T-cell (primary cell): ENCODE measurements around the gene OST4. TPM values are rescaled to one million over a fixed set of nuclear protein-coding genes. Genes with fewer than 3 reads are reported as not detected.

ENCODE experiments used
- ATAC-seq, 4 experiments: fragments of 200-7000 bp in 3 of 4; fragments of 150-1000 bp in 1 of 4; cut with Tn5 transposase; replicated peaks in 1 of 4; 1 replicate in 3 of 4; 2 replicates in 1 of 4; pipeline ENCODE4 v1.10.0; 2021; ENCODE audit warnings: moderate library complexity in 3 of 4, mild to moderate bottlenecking in 2 of 4, moderate number of reproducible peaks in 1 of 4
- CTCF ChIA-PET, 2 donors: fragments of 300-600 bp; sonication (Branson Sonifier 250); formaldehyde crosslinking; loops; one replicate each; lab custom pipeline; 2022; ENCODE audit warnings: antibody characterized with exemption in 2 of 2; lab: Charles Lee
- POLR2A ChIA-PET, 2 donors: fragments of 300-600 bp; sonication (Branson Sonifier 250); formaldehyde crosslinking; loops; one replicate each; lab custom pipeline; 2022; ENCODE audit warnings: antibody characterized with exemption in 2 of 2; lab: Charles Lee
- DNase-seq, 35 experiments: peaks; one replicate each; pipeline versions ENCODE4 v3.0.0 to v3.0.0-alpha.2; 2013 to 2023
- H3K27ac ChIP-seq: one replicate; pipeline ENCODE4 v1.5.1; 2013; ENCODE audit warnings: low read length
- H3K27me3 ChIP-seq, 2 experiments: replicated peaks in 1 of 2; 1 replicate in 1 of 2; 2 replicates in 1 of 2; pipeline versions ENCODE4 v1.6.1 to v1.7.0; 2013; ENCODE audit warnings: low read length in 1 of 2, mixed read lengths in 1 of 2; ENCODE audit not compliant: control insufficient read depth in 2 of 2, insufficient read depth in 2 of 2; ENCODE audit errors: extremely low read depth in 1 of 2
- H3K36me3 ChIP-seq, 2 donors: 1 replicate in 1 of 2; 2 replicates in 1 of 2; pipeline versions ENCODE4 v1.6.1 to v1.7.0; 2013; ENCODE audit warnings: low read length in 1 of 2; ENCODE audit not compliant: control insufficient read depth in 2 of 2, insufficient read depth in 1 of 2; ENCODE audit errors: extremely low read depth in 1 of 2
- H3K4me1 ChIP-seq, 2 experiments: 1 replicate in 1 of 2; 2 replicates in 1 of 2; pipeline versions ENCODE4 v1.6.1 to v1.7.0; 2013; ENCODE audit warnings: low read length in 2 of 2, mixed read lengths in 1 of 2; ENCODE audit not compliant: insufficient read depth in 2 of 2, control insufficient read depth in 1 of 2; ENCODE audit errors: extremely low read depth in 1 of 2
- H3K4me3 ChIP-seq, 2 donors: 1 replicate in 1 of 2; 2 replicates in 1 of 2; pipeline versions ENCODE4 v1.5.1 to v1.7.0; 2013; ENCODE audit warnings: mild to moderate bottlenecking in 2 of 2, low read length in 1 of 2, moderate library complexity in 1 of 2; ENCODE audit not compliant: control insufficient read depth in 1 of 2; ENCODE audit errors: extremely low read depth in 1 of 2
- H3K9me3 ChIP-seq: 2 replicates; pipeline ENCODE4 v1.7.0; 2013
- H3K27ac Mint-ChIP-seq, 2 donors: one replicate each; pipeline ENCODE4 v1.8.0; 2020 to 2021; ENCODE audit warnings: mild to moderate bottlenecking in 2 of 2, mixed read lengths in 2 of 2
- H3K27me3 Mint-ChIP-seq, 2 donors: one replicate each; pipeline ENCODE4 v1.8.0; 2021 to 2022; ENCODE audit warnings: mixed read lengths in 2 of 2
- H3K36me3 Mint-ChIP-seq: one replicate; pipeline ENCODE4 v1.8.0; 2021; ENCODE audit warnings: mixed read lengths
- H3K4me1 Mint-ChIP-seq, 3 donors: one replicate each; pipeline ENCODE4 v1.8.0; 2020 to 2022; ENCODE audit warnings: mixed read lengths in 3 of 3, mild to moderate bottlenecking in 1 of 3
- H3K4me3 Mint-ChIP-seq, 3 donors: one replicate each; pipeline ENCODE4 v1.8.0; 2020 to 2022; ENCODE audit warnings: mild to moderate bottlenecking in 3 of 3, mixed read lengths in 3 of 3, moderate library complexity in 3 of 3
- H3K9me3 Mint-ChIP-seq, 3 donors: one replicate each; pipeline ENCODE4 v1.8.0; 2020 to 2022; ENCODE audit warnings: mixed read lengths in 3 of 3
- WGBS: methylation state at CpG from one replicate; pipeline ENCODE4 v1.1.5; 2013; ENCODE audit warnings: missing lambda C conversion rate; ENCODE audit not compliant: insufficient coverage; 5-methylcytosine and 5-hydroxymethylcytosine counted together
- total RNA-seq, 35 experiments: library from RNA in 6 of 35; stranded (reverse) in 6 of 35; fragments of 120-200 nt in 1 of 35; gene quantifications; one replicate each; pipeline versions ENCODE4 v1.2.1 to v1.2.4 and lab custom pipeline; 2013 to 2026

OST4 gene
- total RNA-seq, 5 donors from 2014 or later (not counting 1 experiment from before 2014, with no cell fraction given), result 217 to 292 (median 236) TPM

DNA sequence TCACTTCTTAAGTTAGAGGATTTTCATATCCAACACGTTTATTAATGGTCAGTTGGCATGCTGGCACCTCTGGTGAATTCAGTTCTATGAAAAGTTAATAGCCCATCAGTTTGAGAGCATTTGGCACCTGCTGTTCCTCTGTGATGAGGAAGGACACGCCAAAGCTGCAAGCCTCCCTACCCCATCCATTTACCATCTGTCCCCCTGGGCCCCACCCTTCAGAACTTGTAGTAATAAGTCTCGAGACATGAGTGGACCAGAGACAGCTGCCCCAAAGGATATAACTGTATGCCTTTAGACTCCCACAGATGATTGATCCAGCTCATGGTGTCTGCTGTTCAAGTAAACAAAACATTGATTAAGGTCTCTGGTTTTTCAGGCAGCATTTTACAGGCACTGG is 6.3 kb downstream of the OST4 start:
- DNase-seq, result no peak
- peaks cover 37 to 51% (median 48%) of the 10 kb centered on the region in 3 donors for H3K4me1 Mint-ChIP-seq
- H3K36me3 Mint-ChIP-seq, result peaks cover 21% of the 10 kb centered on the region
- Histone ChIP-seq H3K36me3 (peaks cover 9 to 31% of the 10 kb centered on the region in 2 donors), H3K4me3 (no peak overlapping the region), H3K27ac (no peak overlapping the region), H3K9me3 (no peaks in the 10 kb centered on the region), H3K27me3 (no peaks in the 10 kb centered on the region), H3K4me1 (peaks cover 4 to 17% of the 10 kb centered on the region in 2 experiments)
- H3K4me3 Mint-ChIP-seq, result no peak overlapping the region
- no peaks in the 10 kb centered on the region for H3K27me3 Mint-ChIP-seq
- ChIA-PET CTCF (interaction anchor here in 1 of 2 donors (0.8 kb wide), 1 partner anchor 16 kb away, joined by 3 read pairs; no protein-coding TSS in a partner anchor), POLR2A (interaction anchor here in 1 of 2 donors (0.5 to 0.6 kb wide), 2 partner anchors 25 kb away, joined by 3 to 5 read pairs; no protein-coding TSS in a partner anchor)
- H3K9me3 Mint-ChIP-seq, result no peaks in the 10 kb centered on the region
- WGBS, result 85% methylated on average over 2 of the region's 3 CpGs
- no peak overlapping the region for H3K27ac Mint-ChIP-seq
- ATAC-seq, result no peak

DNA sequence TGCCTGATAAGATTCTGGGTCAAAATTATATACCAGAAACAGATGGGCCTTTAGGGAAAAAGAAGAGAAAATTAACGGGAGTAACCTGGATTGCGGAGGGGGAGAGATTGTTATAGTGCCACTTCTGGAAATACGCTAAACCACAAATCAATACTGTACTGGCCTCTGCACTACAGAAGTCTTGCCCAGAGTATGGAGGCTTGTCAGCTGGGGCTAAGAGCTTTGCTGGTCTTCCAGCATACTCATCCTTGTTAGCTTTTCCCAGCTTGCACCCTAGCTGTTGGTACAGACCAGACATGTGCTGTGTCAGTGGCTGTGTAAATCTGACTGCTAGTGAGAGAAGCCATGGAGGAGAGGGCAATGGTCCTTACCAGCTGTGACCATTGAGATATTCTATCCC is 11.1 kb downstream of the OST4 start:
- H3K36me3 Mint-ChIP-seq, result peaks cover 8% of the 10 kb centered on the region
- H3K27me3 Mint-ChIP-seq, result no peaks in the 10 kb centered on the region
- H3K9me3 ChIP-seq, result no peaks in the 10 kb centered on the region
- H3K4me1 Mint-ChIP-seq, result peaks cover 0 to 21% (median 10%) of the 10 kb centered on the region in 3 donors
- H3K4me3 ChIP-seq, result no peak overlapping the region
- ATAC-seq (no peak), DNase-seq (no peak)
- WGBS, result no CpG with 5 or more reads among the region's 3 CpGs
- H3K9me3 Mint-ChIP-seq, result no peaks in the 10 kb centered on the region
- H3K4me1 ChIP-seq, result no peaks in the 10 kb centered on the region
- POLR2A ChIA-PET, result no interaction called here
- H3K36me3 ChIP-seq, result peaks cover 6 to 32% of the 10 kb centered on the region in 2 donors
- H3K4me3 Mint-ChIP-seq, result no peak overlapping the region
- no peak overlapping the region for H3K27ac ChIP-seq
- H3K27ac Mint-ChIP-seq, result no peak overlapping the region
- H3K27me3 ChIP-seq, result no peaks in the 10 kb centered on the region
- CTCF ChIA-PET, result no interaction called here

DNA sequence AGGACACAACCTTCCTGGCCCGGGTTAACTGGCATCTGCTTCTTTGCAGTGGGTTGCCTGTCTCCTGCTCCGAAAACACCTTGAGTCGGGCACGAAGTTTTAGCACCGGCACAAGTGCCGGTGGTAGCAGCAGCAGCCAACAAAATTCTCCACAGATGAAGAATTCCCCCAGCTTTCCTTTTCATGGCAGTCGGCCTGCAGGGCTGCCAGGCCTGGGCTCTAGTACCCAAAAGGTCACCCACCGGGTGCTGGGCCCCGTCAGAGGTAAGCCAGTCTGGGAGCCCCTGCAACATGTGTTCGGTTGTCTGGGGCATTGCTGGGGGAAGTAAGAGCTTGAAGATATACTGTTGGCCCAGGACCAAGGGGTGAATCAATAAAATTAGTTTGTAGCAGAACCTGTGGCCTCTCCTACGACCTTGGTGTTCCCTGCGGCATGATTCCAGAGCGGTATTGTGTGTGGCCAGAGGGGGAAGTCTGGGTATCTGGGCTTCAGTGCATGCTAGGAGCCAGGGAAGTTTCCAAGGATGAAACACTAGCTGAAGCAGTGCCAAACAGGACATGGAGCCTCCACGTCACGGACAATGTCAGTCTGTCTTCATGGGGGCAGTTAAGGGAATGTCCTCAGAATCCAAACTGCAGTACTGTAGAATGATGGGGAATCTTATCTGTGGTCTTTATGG is 12.2 kb downstream of the OST4 start:
- H3K27me3 ChIP-seq, result no peaks in the 10 kb centered on the region
- no peak overlapping the region for H3K27ac Mint-ChIP-seq
- H3K9me3 Mint-ChIP-seq, result no peaks in the 10 kb centered on the region
- H3K4me3 Mint-ChIP-seq, result no peak overlapping the region
- CTCF ChIA-PET, result no interaction called here
- ATAC-seq (no peak), DNase-seq (no peak)
- H3K4me1 ChIP-seq, result no peaks in the 10 kb centered on the region
- peaks cover 12% of the 10 kb centered on the region for H3K36me3 Mint-ChIP-seq
- no peaks in the 10 kb centered on the region for H3K9me3 ChIP-seq
- peaks cover 0 to 18% (median 8%) of the 10 kb centered on the region in 3 donors for H3K4me1 Mint-ChIP-seq
- H3K4me3 ChIP-seq, result no peak overlapping the region
- H3K36me3 ChIP-seq, result peaks cover 8 to 39% of the 10 kb centered on the region in 2 donors
- no peak overlapping the region for H3K27ac ChIP-seq
- 96% methylated on average over 12 of the region's 15 CpGs for WGBS
- POLR2A ChIA-PET, result no interaction called here
- H3K27me3 Mint-ChIP-seq, result no peaks in the 10 kb centered on the region

DNA sequence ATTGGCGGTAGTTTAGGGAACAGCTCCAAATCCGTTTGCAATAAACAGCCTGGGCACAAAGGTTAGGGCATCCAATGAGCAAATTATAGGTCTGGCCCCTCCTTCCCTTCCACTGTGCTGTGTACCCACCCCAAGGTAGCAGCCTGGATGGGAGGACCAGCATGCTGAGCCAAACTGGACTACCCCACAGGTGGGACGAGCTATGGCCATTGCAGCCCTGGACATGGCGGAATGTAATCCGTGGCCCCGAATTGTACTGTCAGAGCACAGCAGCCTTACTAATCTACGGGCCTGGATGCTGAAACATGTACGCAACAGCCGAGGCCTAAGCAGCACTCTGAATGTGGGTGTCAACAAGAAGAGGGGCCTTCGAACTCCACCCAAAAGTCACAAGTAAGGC is 13.2 kb downstream of the OST4 start:
- H3K27ac Mint-ChIP-seq, result no peak overlapping the region
- H3K4me1 ChIP-seq, result no peaks in the 10 kb centered on the region
- no peaks in the 10 kb centered on the region for H3K27me3 Mint-ChIP-seq
- no peaks in the 10 kb centered on the region for H3K27me3 ChIP-seq
- ChIA-PET POLR2A (interaction anchor here in 1 of 2 donors (0.5 to 0.7 kb wide), 3 partner anchors 10 to 26 kb away, joined by 3 to 5 read pairs (median 5); no protein-coding TSS in a partner anchor), CTCF (no interaction called here)
- peaks cover 12% of the 10 kb centered on the region for H3K36me3 Mint-ChIP-seq
- H3K4me3 Mint-ChIP-seq, result no peak overlapping the region
- no peaks in the 10 kb centered on the region for H3K9me3 Mint-ChIP-seq
- no peaks in the 10 kb centered on the region for H3K9me3 ChIP-seq
- DNase-seq (no peak), ATAC-seq (no peak)
- peaks cover 0 to 15% (median 3%) of the 10 kb centered on the region in 3 donors for H3K4me1 Mint-ChIP-seq
- WGBS, result 95% methylated on average over 8 of the region's 10 CpGs
- no peak overlapping the region for H3K27ac ChIP-seq
- H3K4me3 ChIP-seq, result no peak overlapping the region
- peaks cover 8 to 40% of the 10 kb centered on the region in 2 donors for H3K36me3 ChIP-seq

DNA sequence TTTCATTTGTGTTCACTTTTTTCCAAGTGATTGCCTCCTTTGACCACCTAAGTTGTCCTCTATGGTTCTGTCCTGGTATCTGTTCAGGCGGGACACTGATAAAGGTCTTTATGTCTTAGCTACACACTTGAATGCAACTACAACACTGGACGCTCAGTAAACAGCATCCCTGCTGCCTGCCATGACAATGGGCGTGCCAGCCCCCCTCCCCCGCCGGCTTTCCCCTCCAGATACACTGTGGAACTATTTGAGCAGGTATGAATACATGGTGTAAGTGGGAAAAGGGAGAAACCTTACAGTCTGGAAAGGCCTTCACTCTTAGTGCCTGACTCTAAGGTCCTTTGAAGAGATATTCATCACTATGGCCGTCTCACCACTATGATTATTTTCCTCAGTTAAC is 14.3 kb downstream of the OST4 start:
- Histone ChIP-seq H3K27ac (no peak overlapping the region), H3K36me3 (peaks cover 8 to 35% of the 10 kb centered on the region in 2 donors), H3K27me3 (no peaks in the 10 kb centered on the region), H3K4me1 (peaks cover 0 to 2% of the 10 kb centered on the region in 2 experiments), H3K9me3 (no peaks in the 10 kb centered on the region), H3K4me3 (no peak overlapping the region)
- Mint-ChIP-seq H3K27me3 (no peaks in the 10 kb centered on the region), H3K4me3 (no peak overlapping the region), H3K9me3 (no peaks in the 10 kb centered on the region), H3K4me1 (peaks cover 3 to 16% (median 4%) of the 10 kb centered on the region in 3 donors), H3K36me3 (peaks cover 12% of the 10 kb centered on the region), H3K27ac (no peak overlapping the region)
- ChIA-PET POLR2A (no interaction called here), CTCF (no interaction called here)
- ATAC-seq, result no peak
- DNase-seq, result no peak
- WGBS, result no CpG with 5 or more reads among the region's 6 CpGs

DNA sequence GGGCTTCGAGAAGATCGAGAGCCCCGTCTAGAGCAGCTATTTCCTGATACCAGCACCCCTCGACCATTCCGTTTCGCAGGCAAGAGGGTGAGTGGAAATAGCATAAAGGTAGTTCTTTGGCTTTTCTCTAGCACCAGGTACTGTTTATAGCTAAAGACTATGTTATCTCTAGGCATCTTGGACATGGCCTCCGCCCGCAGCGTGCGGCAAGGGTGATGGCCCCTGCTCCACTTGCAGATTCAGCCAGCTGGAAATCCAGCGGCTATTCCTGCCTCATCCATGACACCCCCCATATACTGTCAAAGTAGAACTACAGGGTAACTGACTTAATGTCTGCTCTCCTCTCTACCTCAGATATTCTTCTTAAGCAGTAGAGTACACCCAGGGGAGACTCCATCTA is 16.7 kb downstream of the OST4 start:
- H3K27ac ChIP-seq, result no peak overlapping the region
- Mint-ChIP-seq H3K27me3 (peaks cover 9 to 10% of the 10 kb centered on the region in 2 donors), H3K4me1 (peaks cover 12 to 36% (median 14%) of the 10 kb centered on the region in 3 donors), H3K9me3 (no peaks in the 10 kb centered on the region), H3K4me3 (no peak overlapping the region), H3K27ac (no peak overlapping the region), H3K36me3 (peaks cover 18% of the 10 kb centered on the region)
- H3K27me3 ChIP-seq, result no peaks in the 10 kb centered on the region
- no peak for DNase-seq
- 89% methylated on average over 7 of the region's 11 CpGs for WGBS
- ChIA-PET CTCF (no interaction called here), POLR2A (interaction anchor here in 1 of 2 donors (0.7 kb wide), 1 partner anchor 16 kb away, joined by 3 read pairs; no protein-coding TSS in a partner anchor)
- peaks cover 8 to 35% of the 10 kb centered on the region in 2 donors for H3K36me3 ChIP-seq
- ATAC-seq, result no peak
- no peaks in the 10 kb centered on the region for H3K9me3 ChIP-seq
- peaks cover 0 to 13% of the 10 kb centered on the region in 2 experiments for H3K4me1 ChIP-seq
- H3K4me3 ChIP-seq, result no peak overlapping the region
